Lower lobe of right lung (tissue), 2 donors: ENCODE results near the gene EEF1A1. TPM values are rescaled to one million over a fixed set of nuclear protein-coding genes. Genes with fewer than 3 reads are reported as not detected.
"Not testable (repeated sequence)": the region's sequence is repeated elsewhere in the genome, so short reads cannot be mapped to it uniquely, and the experiment has no call there.

ENCODE experiments used
- ATAC-seq, 2 donors: fragments of 200-7000 bp; cut with Tn5 transposase; one replicate each; pipeline ENCODE4 v1.9.1; 2020 to 2022; ENCODE audit warnings: mild to moderate bottlenecking in 2 of 2, moderate library complexity in 2 of 2
- DNase-seq: peaks from one replicate; pipeline ENCODE4 v3.0.0-alpha.2; 2020
- H3K27ac ChIP-seq: fragments of 200-600 bp; one replicate; pipeline ENCODE4 v1.8.0; 2022
- H3K27me3 ChIP-seq: fragments of 200-600 bp; one replicate; pipeline ENCODE4 v1.8.0; 2022; ENCODE audit warnings: low read depth
- H3K36me3 ChIP-seq: fragments of 200-600 bp; one replicate; pipeline ENCODE4 v1.8.0; 2022; ENCODE audit warnings: mild to moderate bottlenecking
- H3K4me1 ChIP-seq: fragments of 200-600 bp; one replicate; pipeline ENCODE4 v1.8.0; 2022
- H3K4me3 ChIP-seq: fragments of 200-600 bp; one replicate; pipeline ENCODE4 v1.8.0; 2022; ENCODE audit warnings: mild to moderate bottlenecking
- H3K9me3 ChIP-seq: fragments of 200-600 bp; one replicate; pipeline ENCODE4 v1.8.0; 2022
- intact Hi-C: fragments of 100-400 bp; cut with DNase I; formaldehyde crosslinking; loops from one replicate; pipeline ENCODE4 v1.11.0; 2022
- total RNA-seq: library from RNA; stranded (reverse); fragmentation: NEBNext Ultra II Directional; extraction: Animal tissue kit (Norgen Biotek cat#: 25700); gene quantifications from one replicate; pipeline ENCODE4 v1.2.1, GENCODE V29; 2021
- TF ChIP-seq, protein P1 (sequence below): fragments of 200-600 bp; IDR thresholded peaks from one replicate; pipeline ENCODE4 v1.8.0; 2022; ENCODE audit warnings: antibody characterized with exemption, mild to moderate bottlenecking
- donor health status: DM: no; HTN: yes; CAD: no; lungs with severe emphysema.

EEF1A1 gene
- total RNA-seq, 1 donor from 2014 or later = 9,415 TPM

DNA sequence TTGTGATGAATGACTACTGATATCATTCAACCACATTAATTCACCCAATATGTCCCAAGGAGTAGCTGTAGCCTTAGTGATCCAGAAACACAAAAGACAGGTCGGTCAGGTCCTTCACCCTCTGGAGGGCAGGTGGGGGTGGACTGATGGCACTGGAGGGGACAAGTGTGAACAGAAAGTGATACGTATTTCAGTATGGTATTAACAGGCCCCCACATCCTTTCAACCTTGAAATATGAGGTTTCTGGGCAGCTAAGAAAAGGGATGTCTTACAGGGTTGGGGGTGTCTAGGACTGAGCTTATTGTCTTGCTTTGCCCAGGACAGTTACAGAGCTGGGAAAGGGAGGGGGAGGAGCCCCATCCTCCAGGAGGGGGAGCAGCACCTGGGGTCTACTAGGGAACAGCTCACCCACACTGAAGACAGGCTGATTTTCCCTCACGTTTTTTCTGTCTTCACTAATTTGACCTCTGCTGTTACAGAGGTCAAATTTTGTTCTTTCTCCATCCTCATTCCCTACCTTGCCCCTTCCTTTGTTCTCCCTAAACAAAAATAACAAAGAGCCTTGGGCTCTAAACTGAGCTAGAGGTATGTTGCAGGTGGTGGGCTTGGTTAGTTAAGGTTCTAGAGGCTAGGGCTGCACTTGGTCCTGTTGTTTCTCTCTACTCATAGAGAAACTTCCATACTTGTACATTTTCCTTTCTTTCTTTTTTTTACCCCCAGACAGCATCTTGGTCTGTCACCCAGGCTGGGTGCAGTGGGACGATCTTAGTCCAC is 38.0 kb upstream of the EEF1A1 start:
- no peak for DNase-seq
- Histone ChIP-seq H3K9me3 (no peaks in the 10 kb centered on the region), H3K27me3 (no peaks in the 10 kb centered on the region), H3K4me3 (no peak overlapping the region), H3K36me3 (no peaks in the 10 kb centered on the region), H3K4me1 (no peaks in the 10 kb centered on the region), H3K27ac (no peak overlapping the region)
- TF ChIP-seq, protein P1, sequence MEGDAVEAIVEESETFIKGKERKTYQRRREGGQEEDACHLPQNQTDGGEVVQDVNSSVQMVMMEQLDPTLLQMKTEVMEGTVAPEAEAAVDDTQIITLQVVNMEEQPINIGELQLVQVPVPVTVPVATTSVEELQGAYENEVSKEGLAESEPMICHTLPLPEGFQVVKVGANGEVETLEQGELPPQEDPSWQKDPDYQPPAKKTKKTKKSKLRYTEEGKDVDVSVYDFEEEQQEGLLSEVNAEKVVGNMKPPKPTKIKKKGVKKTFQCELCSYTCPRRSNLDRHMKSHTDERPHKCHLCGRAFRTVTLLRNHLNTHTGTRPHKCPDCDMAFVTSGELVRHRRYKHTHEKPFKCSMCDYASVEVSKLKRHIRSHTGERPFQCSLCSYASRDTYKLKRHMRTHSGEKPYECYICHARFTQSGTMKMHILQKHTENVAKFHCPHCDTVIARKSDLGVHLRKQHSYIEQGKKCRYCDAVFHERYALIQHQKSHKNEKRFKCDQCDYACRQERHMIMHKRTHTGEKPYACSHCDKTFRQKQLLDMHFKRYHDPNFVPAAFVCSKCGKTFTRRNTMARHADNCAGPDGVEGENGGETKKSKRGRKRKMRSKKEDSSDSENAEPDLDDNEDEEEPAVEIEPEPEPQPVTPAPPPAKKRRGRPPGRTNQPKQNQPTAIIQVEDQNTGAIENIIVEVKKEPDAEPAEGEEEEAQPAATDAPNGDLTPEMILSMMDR = no peak
- intact Hi-C loops = no loop called here
- ATAC-seq = no peak

DNA sequence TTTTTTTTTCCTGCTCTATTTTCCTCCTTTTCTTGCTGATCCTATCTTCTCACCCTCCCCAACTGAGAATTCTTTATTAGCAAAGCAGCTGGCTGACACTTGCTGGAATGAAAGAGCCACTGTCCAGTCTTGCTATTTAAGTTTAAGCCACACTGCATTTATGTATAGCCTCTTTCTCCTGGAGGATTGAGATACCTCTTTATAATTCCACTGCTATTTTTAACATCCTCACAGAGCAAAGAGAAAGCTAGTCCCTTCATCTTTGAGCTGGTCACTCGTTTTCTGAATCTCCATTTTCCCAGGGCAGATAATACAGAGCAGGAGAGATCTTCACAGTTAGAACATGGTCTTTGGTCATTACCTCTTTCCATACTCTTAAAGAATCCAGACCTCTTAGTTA is 36.0 kb upstream of the EEF1A1 start:
- intact Hi-C loops = no loop called here
- no peak overlapping the region for H3K27ac ChIP-seq
- no peaks in the 10 kb centered on the region for H3K9me3 ChIP-seq

DNA sequence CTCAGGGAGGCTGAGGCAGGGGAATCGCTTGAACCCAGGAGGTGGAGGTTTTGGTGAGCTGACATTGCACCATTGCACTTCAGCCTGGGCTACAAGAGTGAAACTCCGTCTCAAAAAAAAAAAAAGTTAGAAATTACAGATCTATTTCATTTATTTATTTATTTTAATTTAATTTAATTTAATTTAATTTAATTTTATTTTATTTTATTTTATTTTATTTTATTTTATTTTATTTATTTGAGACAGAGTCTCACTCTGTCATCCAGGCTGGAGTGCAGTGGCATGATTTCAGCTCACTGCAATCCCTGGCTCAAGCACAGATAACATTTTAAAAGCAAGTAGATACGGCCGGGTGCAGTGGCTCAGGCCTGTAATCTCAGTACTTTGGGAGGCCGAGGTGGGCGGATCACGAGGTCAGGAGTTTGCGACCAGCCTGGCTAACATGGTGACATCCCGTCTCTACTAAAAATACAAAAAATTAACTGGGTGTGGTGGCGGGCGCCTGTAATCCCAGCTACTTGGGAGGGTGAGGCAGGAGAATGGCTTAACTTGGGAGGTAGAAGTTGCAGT is 34.6 kb upstream of the EEF1A1 start:
- H3K36me3 ChIP-seq, H3K27me3 ChIP-seq, ATAC-seq, H3K9me3 ChIP-seq, H3K4me3 ChIP-seq, intact Hi-C loops, H3K27ac ChIP-seq, H3K4me1 ChIP-seq, DNase-seq: not testable (repeated sequence)

More for the DNA sequence above, 36.0 kb upstream of the EEF1A1 start:
- Histone ChIP-seq H3K4me1 (no peaks in the 10 kb centered on the region), H3K27me3 (no peaks in the 10 kb centered on the region), H3K4me3 (no peak overlapping the region), H3K36me3 (no peaks in the 10 kb centered on the region)
- TF ChIP-seq, protein P1 = no peak
- DNase-seq (no peak), ATAC-seq (no peak)

DNA sequence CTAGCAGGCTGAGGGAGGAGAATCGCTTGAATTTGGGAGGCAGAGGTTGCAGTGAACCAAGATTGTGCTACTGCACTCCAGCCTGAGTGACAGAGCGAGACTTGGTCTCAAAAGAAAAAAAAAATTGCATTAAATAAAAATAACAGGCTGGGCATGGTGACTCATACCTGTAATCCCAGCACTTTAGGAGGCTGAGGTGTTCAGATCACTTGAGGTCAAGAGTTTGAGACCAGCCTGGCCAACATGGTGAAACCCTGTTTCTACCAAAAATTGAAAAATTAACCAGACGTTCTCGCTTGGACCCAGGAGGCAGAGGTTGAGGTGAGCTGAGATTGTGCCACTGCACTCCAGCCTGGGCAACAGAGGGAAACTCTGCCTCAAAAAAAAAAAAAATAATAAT is 30.3 kb upstream of the EEF1A1 start:
- H3K9me3 ChIP-seq, intact Hi-C loops, ATAC-seq, H3K4me1 ChIP-seq, H3K27ac ChIP-seq, H3K4me3 ChIP-seq, H3K27me3 ChIP-seq, DNase-seq, H3K36me3 ChIP-seq: not testable (repeated sequence)

DNA sequence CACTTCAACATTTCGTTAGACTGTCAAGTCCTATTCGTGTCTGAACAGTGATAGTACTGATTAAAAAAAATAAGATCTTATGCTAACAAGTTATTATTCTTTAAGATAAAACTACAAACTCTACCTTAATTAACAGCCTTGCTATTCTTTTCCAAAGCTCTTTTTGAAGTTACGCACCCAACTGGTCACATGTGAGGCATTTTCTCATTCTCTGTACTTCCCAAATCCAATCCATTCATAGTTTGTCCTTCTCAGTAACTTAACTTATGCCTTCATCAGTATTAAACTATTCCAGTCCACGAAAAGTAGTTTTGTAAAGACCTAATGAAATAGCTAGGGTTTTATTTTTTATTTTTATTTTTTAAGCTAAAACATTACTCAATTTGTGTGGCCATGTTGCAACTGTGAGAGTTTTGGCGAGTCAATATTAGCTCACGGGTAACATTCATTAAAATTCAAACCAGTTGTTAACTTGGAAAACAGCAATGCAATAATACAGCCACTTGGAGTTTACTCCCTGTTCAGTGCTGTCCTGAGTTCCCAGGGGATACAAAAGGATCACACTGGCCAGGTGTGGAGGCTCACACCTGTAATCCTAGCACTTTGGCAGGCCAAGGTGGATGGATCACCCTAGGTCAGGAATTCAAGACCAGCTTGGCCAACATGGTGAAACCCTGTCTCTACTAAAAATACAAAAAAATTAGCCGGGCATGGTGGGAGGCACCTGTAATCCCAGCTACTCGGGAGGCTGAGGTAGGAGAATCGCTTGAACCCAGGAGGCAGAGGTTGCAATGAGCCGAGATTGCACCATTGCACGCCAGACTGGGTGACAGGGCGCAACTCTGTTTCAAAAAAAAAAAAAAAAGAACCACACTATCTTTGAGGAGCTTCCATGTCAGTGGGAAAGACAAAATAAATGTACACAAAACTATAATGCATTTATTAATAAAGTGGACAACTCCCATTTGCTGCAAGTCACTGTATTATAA is 27.9 kb upstream of the EEF1A1 start:
- ATAC-seq (no peak), DNase-seq (no peak)
- intact Hi-C loops = no loop called here
- no peaks in the 10 kb centered on the region for H3K36me3 ChIP-seq
- no peaks in the 10 kb centered on the region for H3K9me3 ChIP-seq
- no peaks in the 10 kb centered on the region for H3K4me1 ChIP-seq
- TF ChIP-seq, protein P1 = no peak
- H3K27me3 ChIP-seq = no peaks in the 10 kb centered on the region
- H3K4me3 ChIP-seq = no peak overlapping the region
- no peak overlapping the region for H3K27ac ChIP-seq

DNA sequence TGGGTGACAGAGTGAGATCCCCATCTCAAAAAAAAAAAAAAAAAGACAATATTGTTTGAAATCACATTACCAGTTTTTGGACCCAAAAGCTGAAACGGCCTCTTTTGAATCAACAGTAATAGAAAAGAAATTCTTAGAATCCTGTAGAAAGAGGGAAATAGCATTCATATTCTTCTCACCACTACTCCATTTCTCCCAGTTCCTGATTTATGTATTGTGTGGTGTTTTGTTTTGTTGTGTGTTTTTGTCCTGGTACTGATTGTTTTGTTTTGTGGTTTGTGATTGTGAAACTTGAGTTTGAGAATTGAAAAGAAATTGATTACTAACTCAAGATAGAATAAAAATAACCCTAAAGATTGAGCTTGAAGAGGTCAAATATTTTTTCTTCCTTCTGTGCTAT is 26.2 kb upstream of the EEF1A1 start:
- no peak overlapping the region for H3K27ac ChIP-seq
- no peaks in the 10 kb centered on the region for H3K4me1 ChIP-seq
- TF ChIP-seq, protein P1 = no peak
- H3K9me3 ChIP-seq = no peaks in the 10 kb centered on the region
- no peaks in the 10 kb centered on the region for H3K36me3 ChIP-seq
- H3K27me3 ChIP-seq = no peaks in the 10 kb centered on the region
- H3K4me3 ChIP-seq = no peak overlapping the region
- intact Hi-C loops = no loop called here
- DNase-seq (no peak), ATAC-seq (no peak)
